LNCaP clone FGC (cell line): ENCODE data around the gene TSEN2.

Source experiments
- DNase-seq: peaks from one replicate; pipeline ENCODE4 v3.0.0-alpha.2; 2011; ENCODE audit warnings: low read depth
- H3K4me3 ChIP-seq: 2 replicates; pipeline ENCODE4 v1.5.1; 2011; ENCODE audit warnings: mild to moderate bottlenecking, low read depth, low read length, control low read depth
- CTCF ChIP-seq: IDR thresholded peaks from 2 replicates; pipeline ENCODE4 v1.5.1; 2012; ENCODE audit warnings: mild to moderate bottlenecking; ENCODE audit not compliant: control insufficient read depth, insufficient read depth; ENCODE audit errors: extremely low read depth

TSEN2 gene

GRCh38 chr3:12484198-12484982 lies at the start of gene TSEN2:
TSS of gene TSEN2 (plus strand) at chr3:12484480. CDS start at chr3:12489801, 5,321 bp downstream.
- H3K4me3 ChIP-seq, result peak within 1 kb of the TSS; percentile 71
- peak; percentile 41 for TF ChIP-seq CTCF
- peak; percentile 91 for DNase-seq

GRCh38 chr3:12436514-12437220 lies 47.6 kb upstream of the TSEN2 start:
- no peak for DNase-seq
- no peak for TF ChIP-seq CTCF
- H3K4me3 ChIP-seq, result no peak overlapping the region

GRCh38 chr3:12437221-12437605 lies 47.1 kb upstream of the TSEN2 start:
- no peak for DNase-seq
- H3K4me3 ChIP-seq, result no peak overlapping the region
- TF ChIP-seq CTCF, result no peak

- TF ChIP-seq CTCF, result no peak
- H3K4me3 ChIP-seq, result no peak overlapping the region
- no peak for DNase-seq
These were observed 46.4 kb upstream of the TSEN2 start for GRCh38 chr3:12437861-12438260.

GRCh38 chr3:12438318-12438717 lies 46.0 kb upstream of the TSEN2 start:
- TF ChIP-seq CTCF, result no peak
- DNase-seq, result no peak
- no peak overlapping the region for H3K4me3 ChIP-seq

- no peak for DNase-seq
- no peak overlapping the region for H3K4me3 ChIP-seq
- no peak for TF ChIP-seq CTCF
These were observed 44.9 kb upstream of the TSEN2 start for GRCh38 chr3:12439161-12439940.
